Measurements from ENCODE around the gene CPSF3. TPM values are rescaled to one million over a fixed set of nuclear protein-coding genes. Genes with fewer than 3 reads are reported as not detected.

The CPSF3 gene
- total RNA-seq, 2 experiments from 2014 or later, result 13.2 to 13.8 TPM

- Mint-ChIP-seq H3K9me3 (no peaks in the 10 kb centered on the region), H3K4me3 (no peak overlapping the region), H3K27me3 (no peaks in the 10 kb centered on the region), H3K4me1 (ENCODE audit: low read depth) (no peaks in the 10 kb centered on the region), H3K36me3 (ENCODE audit: low read depth) (peaks cover 59% of the 10 kb centered on the region), H3K27ac (no peak overlapping the region)
- H3K27me3 ChIP-seq (ENCODE audit: control insufficient read depth in 1 of 2, insufficient read depth in 2 of 2, low read length in 2 of 2), result no peaks in the 10 kb centered on the region
- POLR2A ChIA-PET, result interaction anchor here (1.2 kb wide), 1 partner anchor 9 kb away, joined by 4 read pairs; no protein-coding TSS in a partner anchor
- DNase-seq (no peak), ATAC-seq (ENCODE audit: poor library complexity) (no peak)
- H3K4me1 ChIP-seq (ENCODE audit: insufficient read depth, low read length), result no peaks in the 10 kb centered on the region
- CTCF ChIA-PET, result no interaction called here
- peaks cover 48% of the 10 kb centered on the region for H3K36me3 ChIP-seq (ENCODE audit: insufficient read depth, low read length)
- TF ChIP-seq CTCF (IDR thresholded peaks at IDR 0.05), result no peak
- no peak overlapping the region for H3K4me3 ChIP-seq (ENCODE audit: low read length)
- H3K27ac ChIP-seq (ENCODE audit: low read depth in 1 of 2, low read length in 2 of 2), result no peak overlapping the region
- intact Hi-C loops (cut with DNase I, micrococcal nuclease), result no loop called here
- no peaks in the 10 kb centered on the region for H3K9me3 ChIP-seq (ENCODE audit: control insufficient read depth in 1 of 2, insufficient read depth in 1 of 2, low read length in 2 of 2)
These were observed 41.7 kb downstream of the CPSF3 start for GRCh38 chr2:9465170-9465569.

GRCh38 chr2:9466147-9466683, 42.8 kb downstream of the CPSF3 start:
- H3K9me3 ChIP-seq (ENCODE audit: control insufficient read depth in 1 of 2, insufficient read depth in 1 of 2, low read length in 2 of 2), result no peaks in the 10 kb centered on the region
- ChIA-PET CTCF (no interaction called here), POLR2A (no interaction called here)
- TF ChIP-seq CTCF (IDR thresholded peaks at IDR 0.05), result no peak
- peaks cover 40% of the 10 kb centered on the region for H3K36me3 ChIP-seq (ENCODE audit: insufficient read depth, low read length)
- H3K4me1 Mint-ChIP-seq (ENCODE audit: low read depth), result no peaks in the 10 kb centered on the region
- H3K4me3 Mint-ChIP-seq, result no peak overlapping the region
- intact Hi-C loops (cut with DNase I, micrococcal nuclease), result no loop called here
- DNase-seq, result no peak
- no peak overlapping the region for H3K27ac Mint-ChIP-seq
- H3K4me1 ChIP-seq (ENCODE audit: insufficient read depth, low read length), result no peaks in the 10 kb centered on the region
- no peaks in the 10 kb centered on the region for H3K27me3 ChIP-seq (ENCODE audit: control insufficient read depth in 1 of 2, insufficient read depth in 2 of 2, low read length in 2 of 2)
- H3K36me3 Mint-ChIP-seq (ENCODE audit: low read depth), result peaks cover 50% of the 10 kb centered on the region
- H3K4me3 ChIP-seq (ENCODE audit: low read length), result no peak overlapping the region
- no peak for ATAC-seq (ENCODE audit: poor library complexity)
- H3K27me3 Mint-ChIP-seq, result no peaks in the 10 kb centered on the region
- H3K9me3 Mint-ChIP-seq, result no peaks in the 10 kb centered on the region
- no peak overlapping the region for H3K27ac ChIP-seq (ENCODE audit: low read depth in 1 of 2, low read length in 2 of 2)

- ChIA-PET CTCF (no interaction called here), POLR2A (no interaction called here)
- Mint-ChIP-seq H3K27ac (no peak overlapping the region), H3K4me1 (ENCODE audit: low read depth) (peaks cover under 1% of the 10 kb centered on the region), H3K9me3 (no peaks in the 10 kb centered on the region), H3K36me3 (ENCODE audit: low read depth) (peaks cover 38% of the 10 kb centered on the region), H3K4me3 (no peak overlapping the region), H3K27me3 (no peaks in the 10 kb centered on the region)
- no peak for DNase-seq
- TF ChIP-seq CTCF (IDR thresholded peaks at IDR 0.05), result no peak
- Histone ChIP-seq H3K4me1 (ENCODE audit: insufficient read depth, low read length) (no peaks in the 10 kb centered on the region), H3K36me3 (ENCODE audit: insufficient read depth, low read length) (peaks cover 33% of the 10 kb centered on the region), H3K4me3 (ENCODE audit: low read length) (no peak overlapping the region), H3K9me3 (ENCODE audit: control insufficient read depth in 1 of 2, insufficient read depth in 1 of 2, low read length in 2 of 2) (no peaks in the 10 kb centered on the region), H3K27ac (ENCODE audit: low read depth in 1 of 2, low read length in 2 of 2) (no peak overlapping the region), H3K27me3 (ENCODE audit: control insufficient read depth in 1 of 2, insufficient read depth in 2 of 2, low read length in 2 of 2) (no peaks in the 10 kb centered on the region)
- intact Hi-C loops (cut with DNase I, micrococcal nuclease), result no loop called here
- no peak for ATAC-seq (ENCODE audit: poor library complexity)
These were observed 44.2 kb downstream of the CPSF3 start for GRCh38 chr2:9467687-9468086.

Data from CD4-positive, alpha-beta T cell (primary cell).